ENCODE results near the gene USP14. TPM values are rescaled to one million over a fixed set of nuclear protein-coding genes. Genes with fewer than 3 reads are reported as not detected.

USP14 gene
- total and polyA plus RNA-seq, 2 of the 8 experiments (the other 6 are each of a cell fraction or from before 2014, with no cell fraction given): 14.8 to 91.1 TPM

DNA sequence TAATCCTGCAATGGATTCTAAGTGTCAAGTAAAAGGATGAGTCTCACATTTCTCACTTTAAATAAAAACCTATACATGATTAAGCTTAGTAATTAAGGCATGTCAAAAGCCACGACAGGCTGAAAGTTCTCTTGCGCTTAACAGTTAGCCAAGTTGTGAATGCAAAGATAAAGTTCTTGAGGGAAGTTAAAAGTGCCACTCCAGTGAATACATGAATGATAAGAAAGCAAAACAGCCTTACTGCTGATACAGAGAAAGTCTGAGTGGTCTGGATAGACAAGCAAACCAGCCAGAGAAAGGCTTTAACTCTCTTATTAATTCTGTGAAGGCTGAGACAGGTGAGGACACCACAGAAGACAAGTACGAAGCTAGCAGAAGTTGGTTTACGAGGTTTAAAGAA is 96.8 kb downstream of the USP14 start:
- no peak for DNase-seq (ENCODE audit: low read depth in 1 of 2, low spot score in 2 of 2)
- Histone ChIP-seq H3K56ac (replicated peaks; ENCODE audit: insufficient read length, low read depth, low read length) (no peak overlapping the region), H3K27me3 (replicated peaks in 1 of 4; ENCODE audit: control insufficient read depth in 3 of 4, extremely low read depth in 1 of 4, insufficient read depth in 3 of 4, low read length in 3 of 4) (no peaks in the 10 kb centered on the region), H2BK120ac (replicated peaks; ENCODE audit: low read depth, low read length) (no peak overlapping the region), H4K20me1 (replicated peaks in 1 of 2; ENCODE audit: control insufficient read depth in 1 of 2, insufficient read depth in 2 of 2, low read length in 2 of 2) (peaks cover 0 to 3% of the 10 kb centered on the region in 2 experiments), H3K14ac (ENCODE audit: insufficient read length) (no peak overlapping the region), H2BK20ac (ENCODE audit: low read length) (no peak overlapping the region), H3K4me2 (ENCODE audit: insufficient read depth in 1 of 2, low read depth in 2 of 2, low read length in 2 of 2) (no peak overlapping the region), H4K8ac (ENCODE audit: extremely low read depth, insufficient read depth, low read length) (no peak overlapping the region), H3K9ac (replicated peaks in 1 of 4; ENCODE audit: extremely low read depth in 1 of 4, low read depth in 3 of 4, low read length in 3 of 4) (no peak overlapping the region), H2AFZ (ENCODE audit: low read length) (no peak overlapping the region), H3K79me1 (ENCODE audit: low read depth, low read length) (no peaks in the 10 kb centered on the region), H3K23me2 (ENCODE audit: low read depth, low read length) (no peaks in the 10 kb centered on the region), H3K9me3 (ENCODE audit: insufficient read depth in 2 of 2, low read depth in 1 of 2, low read length in 1 of 2) (no peaks in the 10 kb centered on the region), H2BK5ac (ENCODE audit: low read depth, low read length) (no peak overlapping the region), H3K27ac (ENCODE audit: low read depth, low read length) (no peak overlapping the region), H2AK5ac (ENCODE audit: low read depth, low read length) (no peak overlapping the region), H2BK12ac (ENCODE audit: low read depth, low read length) (no peak overlapping the region), H3K23ac (ENCODE audit: insufficient read length) (no peak overlapping the region), H4K5ac (ENCODE audit: insufficient read length, low read depth, low read length) (no peak overlapping the region), H3K18ac (ENCODE audit: extremely low read depth, low read length) (no peak overlapping the region), H3K4me1 (replicated peaks in 1 of 4; ENCODE audit: control insufficient read depth in 3 of 4, insufficient read depth in 4 of 4, low read length in 3 of 4) (no peaks in the 10 kb centered on the region), H3K4ac (replicated peaks; ENCODE audit: insufficient read length, low read depth, low read length) (no peak overlapping the region), H4K91ac (replicated peaks; ENCODE audit: insufficient read length, low read length) (no peak overlapping the region), H3K79me2 (ENCODE audit: control insufficient read depth in 1 of 2, insufficient read depth in 2 of 2, low read length in 2 of 2) (no peaks in the 10 kb centered on the region), H3K36me3 (ENCODE audit: control insufficient read depth in 2 of 4, insufficient read depth in 4 of 4, low read length in 3 of 4) (peaks cover 18 to 84% (median 47%) of the 10 kb centered on the region in 4 experiments), H3K4me3 (ENCODE audit: extremely low read depth in 1 of 4, insufficient read depth in 2 of 4, low read depth in 3 of 4, low read length in 4 of 4) (no peak overlapping the region), H2BK15ac (ENCODE audit: low read length) (no peak overlapping the region)
- ChIA-PET POLR2A (ENCODE audit: partially characterized antibody) (interaction anchor here (1.0 to 1.6 kb wide), 2 partner anchors 9 to 13 kb away, joined by 3 to 8 read pairs; partner anchors contain the start of gene THOC1), CTCF (ENCODE audit: partially characterized antibody) (interaction anchor here (0.7 kb wide), 1 partner anchor 196 kb away, joined by 3 read pairs; no protein-coding TSS in a partner anchor)
- 89% methylated on average over 4 of the region's 4 CpGs; no CpG with 5 or more reads in 1 of the 2 experiments for WGBS, 2 experiments (ENCODE audit: extremely low coverage in 1 of 2, insufficient coverage in 1 of 2, insufficient read length in 1 of 2, insufficient replicate concordance in 2 of 2, low coverage in 1 of 2, low lambda C conversion rate in 2 of 2, missing lambda C conversion rate in 1 of 2)
- no peak for FAIRE-seq
- TF ChIP-seq POLR2A (IDR thresholded peaks at IDR 0.05; ENCODE audit: control extremely low read depth in 1 of 2, low read depth in 2 of 2, low read length in 2 of 2) (no peak), RBBP5 (IDR thresholded peaks at IDR 0.05; ENCODE audit: borderline replicate concordance, low read depth, low read length) (no peak), BACH1 (IDR thresholded peaks at IDR 0.05; ENCODE audit: low read length) (no peak), SIX5 (IDR thresholded peaks at IDR 0.05; ENCODE audit: low read depth, low read length) (no peak), PHF8 (conservative IDR thresholded peaks at IDR 0.05; ENCODE audit: low read depth, low read length) (no peak)
